HCT116 (cell line): ENCODE results near the gene TTBK1. TPM values are rescaled to one million over a fixed set of nuclear protein-coding genes. Genes with fewer than 3 reads are reported as not detected.

Source experiments
- ATAC-seq: fragments of 200-7000 bp; cut with Tn5 transposase; 2 replicates; pipeline ENCODE4 v1.9.1; 2020; ENCODE audit warnings: mild to moderate bottlenecking, moderate library complexity
- BruUV-seq: library from RNA; stranded (reverse); fragments of 400-500 nt; replicated peaks from 2 replicates; lab custom pipeline; 2021; lab: Mats Ljungman, UMichigan
- CTCF ChIA-PET: fragments of 300-600 bp; sonication (Branson Sonifier 250); formaldehyde crosslinking; loops from one replicate; lab custom pipeline; 2021; ENCODE audit warnings: antibody characterized with exemption; lab: Charles Lee
- POLR2A ChIA-PET: fragments of 300-600, 350-600 bp; sonication (Branson Sonifier 250); formaldehyde crosslinking; loops from one replicate; lab custom pipeline; 2021; ENCODE audit warnings: antibody characterized with exemption; lab: Charles Lee
- RAD21 ChIA-PET, 2 experiments: fragments of 300-600 bp; sonication (Branson Sonifier 250); formaldehyde crosslinking; loops; one replicate each; lab custom pipeline; 2023; ENCODE audit warnings: low total read pairs in 2 of 2; ENCODE audit not compliant: uncharacterized antibody in 2 of 2, unreplicated experiment in 2 of 2, low non-redundant PET in 1 of 2; lab: Charles Lee
- DNase-seq: peaks from one replicate; pipeline ENCODE4 v3.0.0-alpha.2; 2010; ENCODE audit warnings: low read depth, low spot score
- H2AFZ ChIP-seq: fragments of 200-600 bp; shearing (Covaris generic), sonication (generic); 2 replicates; pipeline ENCODE4 v1.6.1; 2017; ENCODE audit warnings: low read depth, mixed run types, mixed read lengths, antibody characterized with exemption, low read length; ENCODE audit not compliant: poor library complexity, severe bottlenecking
- H3K27ac ChIP-seq: 2 replicates; pipeline ENCODE4 v1.5.1; 2012; ENCODE audit warnings: low read depth, low read length
- H3K27me3 ChIP-seq: fragments of 200-600 bp; sonication (generic); 2 replicates; pipeline ENCODE4 v1.6.1; 2016; ENCODE audit warnings: mixed run types, low read length, mixed read lengths; ENCODE audit not compliant: insufficient read depth
- H3K36me3 ChIP-seq, 2 experiments: fragments of 200-500 bp in 1 of 2; fragments of 200-600 bp in 1 of 2; sonication (Bioruptor generic) in 1 of 2; sonication (generic) in 1 of 2; 2 replicates each; pipeline versions ENCODE4 v1.5.1 to v1.6.1; 2014 to 2016; ENCODE audit warnings: low read length in 2 of 2, inconsistent platforms in 1 of 2, mixed read lengths in 1 of 2, mixed run types in 1 of 2; ENCODE audit not compliant: insufficient read depth in 2 of 2, control insufficient read depth in 1 of 2
- H3K4me1 ChIP-seq, 2 experiments: fragments of 200-600 bp in 1 of 2; sonication (generic) in 1 of 2; 2 replicates each; pipeline versions ENCODE4 v1.5.1 to v1.6.1; 2012 to 2017; ENCODE audit warnings: low read length in 2 of 2, inconsistent platforms in 1 of 2, mild to moderate bottlenecking in 1 of 2, mixed read lengths in 1 of 2, mixed run types in 1 of 2, moderate library complexity in 1 of 2; ENCODE audit not compliant: insufficient read depth in 2 of 2, control insufficient read depth in 1 of 2
- H3K4me2 ChIP-seq: fragments of 200-600 bp; sonication (generic); 2 replicates; pipeline ENCODE4 v1.6.1; 2017; ENCODE audit warnings: mixed run types, low read length, mixed read lengths
- H3K4me3 ChIP-seq, 2 experiments: fragments of 200-600 bp in 1 of 2; sonication (generic) in 1 of 2; replicated peaks in 1 of 2; 2 replicates each; pipeline ENCODE4 v1.5.1; 2011 to 2016; ENCODE audit warnings: low read length in 2 of 2, control low read depth in 1 of 2, low read depth in 1 of 2, mild to moderate bottlenecking in 1 of 2, mixed read lengths in 1 of 2, mixed run types in 1 of 2
- H3K79me2 ChIP-seq: fragments of 200-600 bp; sonication (generic); 2 replicates; pipeline ENCODE4 v1.6.1; 2017; ENCODE audit warnings: mild to moderate bottlenecking, mixed run types, low read length, moderate library complexity, mixed read lengths; ENCODE audit not compliant: insufficient read depth
- H3K9ac ChIP-seq: fragments of 200-600 bp; sonication (generic); 2 replicates; pipeline ENCODE4 v1.6.1; 2016; ENCODE audit warnings: low read length, mixed read lengths
- H3K9me2 ChIP-seq: fragments of 200-600 bp; sonication (generic), shearing (Covaris generic); 2 replicates; pipeline ENCODE4 v1.6.1; 2017; ENCODE audit warnings: mixed run types, mild to moderate bottlenecking, moderate library complexity; ENCODE audit not compliant: insufficient read depth
- H3K9me3 ChIP-seq, 2 experiments: fragments of 200-500 bp in 1 of 2; fragments of 200-600 bp in 1 of 2; sonication (Bioruptor generic) in 1 of 2; sonication (generic) in 1 of 2; 2 replicates each; pipeline ENCODE4 v1.6.1; 2014 to 2017; ENCODE audit warnings: low read length in 2 of 2, mixed read lengths in 2 of 2, inconsistent platforms in 1 of 2, low read depth in 1 of 2, mild to moderate bottlenecking in 1 of 2, mixed run types in 1 of 2, moderate library complexity in 1 of 2; ENCODE audit not compliant: control insufficient read depth in 1 of 2, insufficient read depth in 1 of 2
- H4K20me1 ChIP-seq: fragments of 200-600 bp; sonication (generic), shearing (Covaris generic); 2 replicates; pipeline ENCODE4 v1.6.1; 2017; ENCODE audit warnings: mixed run types, mild to moderate bottlenecking, moderate library complexity; ENCODE audit not compliant: insufficient read depth
- CEBPB ChIP-seq: IDR thresholded peaks from 2 replicates; pipeline ENCODE4 v1.6.1; 2012; ENCODE audit warnings: low read depth
- EZH2phosphoT487 ChIP-seq: fragments of 200-600 bp; IDR thresholded peaks from 2 replicates; pipeline ENCODE4 v1.6.1; 2018; ENCODE audit warnings: antibody characterized with exemption, borderline replicate concordance
- POLR2AphosphoS5 ChIP-seq: IDR thresholded peaks from 2 replicates; pipeline ENCODE4 v1.6.1; 2011; ENCODE audit warnings: mild to moderate bottlenecking, low read depth, low read length, moderate library complexity
- SRF ChIP-seq: IDR thresholded peaks from 2 replicates; pipeline ENCODE4 v1.6.1; 2012; ENCODE audit warnings: low read depth
- intact Hi-C: fragments of 100-400 bp; cut with micrococcal nuclease; formaldehyde crosslinking; loops from 2 replicates; pipeline ENCODE4 v1.10.0; 2022
- total RNA-seq: library from RNA; stranded (reverse); gene quantifications from one replicate; pipeline ENCODE4 v1.2.1, GENCODE V29; 2021; ENCODE audit not compliant: unreplicated experiment
- TF ChIP-seq, protein P1 (sequence below): IDR thresholded peaks from 2 replicates; pipeline ENCODE4 v1.6.1; 2012; ENCODE audit warnings: low read depth

The TTBK1 gene
- total RNA-seq, 1 experiment from 2014 or later, result not detected

DNA sequence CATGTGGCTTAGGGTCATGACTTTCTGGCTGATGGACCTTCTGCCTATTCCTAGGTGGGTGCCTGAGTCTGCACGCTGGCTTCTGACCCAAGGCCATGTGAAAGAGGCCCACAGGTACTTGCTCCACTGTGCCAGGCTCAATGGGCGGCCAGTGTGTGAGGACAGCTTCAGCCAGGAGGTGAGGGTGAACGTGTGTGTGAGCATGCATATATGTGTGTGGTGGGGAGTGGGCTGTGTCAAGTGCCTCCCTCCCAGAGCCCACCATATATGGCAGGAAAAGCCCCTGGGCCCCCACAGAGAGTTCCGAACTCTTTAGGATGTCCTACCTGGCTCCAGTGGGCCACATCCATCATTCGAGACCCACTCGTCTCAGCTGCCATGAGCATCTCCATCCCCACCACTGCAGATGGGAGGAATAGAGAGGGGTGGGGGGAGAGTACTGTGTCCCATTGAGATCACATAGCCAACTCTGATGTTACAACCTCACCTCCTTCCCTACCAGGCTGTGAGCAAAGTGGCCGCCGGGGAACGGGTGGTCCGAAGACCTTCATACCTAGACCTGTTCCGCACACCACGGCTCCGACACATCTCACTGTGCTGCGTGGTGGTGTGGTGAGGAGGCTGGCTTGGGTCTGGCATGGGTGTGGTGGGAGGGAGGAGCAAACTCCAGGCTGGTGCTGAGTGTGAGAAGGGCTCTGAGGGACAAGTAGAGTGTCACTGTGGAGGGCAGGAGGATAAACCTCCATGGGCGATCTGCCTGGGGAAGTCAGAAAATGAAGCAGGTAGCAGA, 58.0 kb downstream of the TTBK1 start:
- Histone ChIP-seq H3K9me2 (no peaks in the 10 kb centered on the region), H3K79me2 (no peaks in the 10 kb centered on the region), H3K4me3 (no peak overlapping the region), H3K4me1 (no peaks in the 10 kb centered on the region)
- no peak for TF ChIP-seq SRF
- TF ChIP-seq, protein P1, sequence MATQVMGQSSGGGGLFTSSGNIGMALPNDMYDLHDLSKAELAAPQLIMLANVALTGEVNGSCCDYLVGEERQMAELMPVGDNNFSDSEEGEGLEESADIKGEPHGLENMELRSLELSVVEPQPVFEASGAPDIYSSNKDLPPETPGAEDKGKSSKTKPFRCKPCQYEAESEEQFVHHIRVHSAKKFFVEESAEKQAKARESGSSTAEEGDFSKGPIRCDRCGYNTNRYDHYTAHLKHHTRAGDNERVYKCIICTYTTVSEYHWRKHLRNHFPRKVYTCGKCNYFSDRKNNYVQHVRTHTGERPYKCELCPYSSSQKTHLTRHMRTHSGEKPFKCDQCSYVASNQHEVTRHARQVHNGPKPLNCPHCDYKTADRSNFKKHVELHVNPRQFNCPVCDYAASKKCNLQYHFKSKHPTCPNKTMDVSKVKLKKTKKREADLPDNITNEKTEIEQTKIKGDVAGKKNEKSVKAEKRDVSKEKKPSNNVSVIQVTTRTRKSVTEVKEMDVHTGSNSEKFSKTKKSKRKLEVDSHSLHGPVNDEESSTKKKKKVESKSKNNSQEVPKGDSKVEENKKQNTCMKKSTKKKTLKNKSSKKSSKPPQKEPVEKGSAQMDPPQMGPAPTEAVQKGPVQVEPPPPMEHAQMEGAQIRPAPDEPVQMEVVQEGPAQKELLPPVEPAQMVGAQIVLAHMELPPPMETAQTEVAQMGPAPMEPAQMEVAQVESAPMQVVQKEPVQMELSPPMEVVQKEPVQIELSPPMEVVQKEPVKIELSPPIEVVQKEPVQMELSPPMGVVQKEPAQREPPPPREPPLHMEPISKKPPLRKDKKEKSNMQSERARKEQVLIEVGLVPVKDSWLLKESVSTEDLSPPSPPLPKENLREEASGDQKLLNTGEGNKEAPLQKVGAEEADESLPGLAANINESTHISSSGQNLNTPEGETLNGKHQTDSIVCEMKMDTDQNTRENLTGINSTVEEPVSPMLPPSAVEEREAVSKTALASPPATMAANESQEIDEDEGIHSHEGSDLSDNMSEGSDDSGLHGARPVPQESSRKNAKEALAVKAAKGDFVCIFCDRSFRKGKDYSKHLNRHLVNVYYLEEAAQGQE, result no peak
- TF ChIP-seq CEBPB, result no peak
- no peak for TF ChIP-seq POLR2AphosphoS5
- no peak for TF ChIP-seq EZH2phosphoT487
- TF ChIP-seq, all 23 proteins: peak for 0
- BruUV-seq, result no TSS peak
- DNase-seq (no peak), ATAC-seq (no peak)
- ChIA-PET POLR2A (no interaction called here), RAD21 (no interaction called here), CTCF (no interaction called here)
- Histone ChIP-seq H3K9ac (no peak overlapping the region), H3K27ac (no peak overlapping the region), H3K4me2 (no peak overlapping the region), H3K36me3 (no peaks in the 10 kb centered on the region), H4K20me1 (no peaks in the 10 kb centered on the region), H3K9me3 (no peaks in the 10 kb centered on the region), H2AFZ (no peak overlapping the region), H3K27me3 (no peaks in the 10 kb centered on the region)
- intact Hi-C loops, result no loop called here
